M059J (cell line): ENCODE results near the gene SYNGR4. TPM values are rescaled to one million over a fixed set of nuclear protein-coding genes. Genes with fewer than 3 reads are reported as not detected.
"Not testable (repeated sequence)": the region's sequence is repeated elsewhere in the genome, so short reads cannot be mapped to it uniquely, and the experiment has no call there.

Experiments used
- DNase-seq: peaks from one replicate; pipeline ENCODE4 v3.0.0-alpha.2; 2012; ENCODE audit warnings: low read depth
- total RNA-seq: library from RNA; depleted of rRNA; stranded (reverse); fragments of >200 nt; shearing (Covaris generic); gene quantifications from 2 replicates; pipeline ENCODE4 v1.2.3, GENCODE V29; 2014

Gene SYNGR4
- total RNA-seq, 1 experiment from 2014 or later, result 0.42 TPM

DNA sequence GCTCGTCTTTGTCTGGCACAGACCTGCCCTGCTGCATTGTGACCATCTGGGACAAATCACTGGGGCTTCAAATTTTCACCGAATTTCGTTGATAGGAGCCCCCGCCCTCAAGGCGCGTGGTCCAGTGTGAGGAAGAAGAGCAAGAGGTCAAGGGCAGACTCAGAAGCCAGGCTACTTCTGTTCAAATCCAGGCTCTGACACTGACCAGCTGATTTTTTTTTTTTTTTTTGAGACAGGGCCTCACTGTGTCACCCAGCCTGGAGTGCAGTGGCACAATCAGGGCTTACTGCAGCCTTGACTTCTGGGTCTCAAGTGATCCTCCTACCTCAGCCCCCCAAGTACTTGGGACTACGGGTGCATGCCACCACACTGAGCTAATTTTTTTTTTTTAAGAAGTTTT, 7.2 kb downstream of the SYNGR4 start:
- no peak for DNase-seq

DNA sequence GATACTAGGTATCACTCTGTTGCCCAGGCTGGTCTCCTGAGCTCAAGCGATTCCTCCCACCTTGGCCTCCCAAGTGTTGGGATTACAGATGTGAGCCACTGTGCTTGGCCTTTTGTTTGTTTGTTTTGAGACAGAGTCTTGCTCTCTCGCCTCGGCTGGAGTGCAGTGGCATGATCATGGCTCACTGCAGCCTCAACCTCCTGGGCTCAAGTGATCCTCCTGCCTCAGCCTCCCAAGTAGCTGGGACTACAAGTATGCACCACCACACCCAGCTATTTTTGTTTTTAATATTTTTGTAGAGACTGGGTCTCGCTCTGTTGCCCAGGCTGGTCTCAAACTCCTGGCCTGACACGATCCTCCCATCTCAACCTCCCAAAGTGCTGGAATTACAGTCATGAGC, 7.6 kb downstream of the SYNGR4 start:
- not testable (repeated sequence) for DNase-seq

DNA sequence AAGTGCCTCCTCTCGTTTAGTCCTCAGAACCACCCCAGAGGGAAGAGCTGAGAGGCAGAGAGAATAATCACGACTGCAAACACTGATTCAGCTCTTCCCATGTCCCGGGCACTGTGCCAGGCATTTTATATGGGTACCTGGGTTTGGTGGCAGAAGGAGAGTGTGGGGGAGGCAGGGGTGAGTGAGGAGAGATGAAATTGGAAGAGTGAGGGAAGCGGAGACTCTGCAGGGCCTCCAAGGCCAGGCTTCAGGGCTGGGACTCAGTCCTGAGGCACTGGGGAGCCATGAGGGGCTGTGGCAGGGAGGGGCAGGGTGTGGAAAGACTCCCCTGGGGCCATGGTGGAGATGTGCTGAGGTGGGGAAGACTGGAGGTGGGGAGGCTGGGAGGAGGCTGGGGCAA, 8.7 kb downstream of the SYNGR4 start:
- DNase-seq, result peak; percentile 66

DNA sequence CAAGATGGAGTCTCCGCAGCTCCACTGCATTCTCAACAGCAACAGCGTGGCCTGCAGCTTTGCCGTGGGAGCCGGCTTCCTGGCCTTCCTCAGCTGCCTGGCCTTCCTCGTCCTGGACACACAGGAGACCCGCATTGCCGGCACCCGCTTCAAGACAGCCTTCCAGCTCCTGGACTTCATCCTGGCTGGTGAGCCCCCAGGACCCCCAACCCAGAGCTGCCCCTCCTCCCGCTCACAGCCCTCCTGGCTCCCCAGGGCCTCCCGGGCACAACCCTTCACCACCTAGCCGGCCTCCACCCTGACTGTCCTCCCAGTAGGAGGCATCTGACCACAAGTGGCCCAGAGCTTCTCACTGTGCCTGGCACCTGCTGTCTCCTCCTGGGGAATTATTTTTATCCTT, 9.4 kb downstream of the SYNGR4 start:
- DNase-seq, result no peak

DNA sequence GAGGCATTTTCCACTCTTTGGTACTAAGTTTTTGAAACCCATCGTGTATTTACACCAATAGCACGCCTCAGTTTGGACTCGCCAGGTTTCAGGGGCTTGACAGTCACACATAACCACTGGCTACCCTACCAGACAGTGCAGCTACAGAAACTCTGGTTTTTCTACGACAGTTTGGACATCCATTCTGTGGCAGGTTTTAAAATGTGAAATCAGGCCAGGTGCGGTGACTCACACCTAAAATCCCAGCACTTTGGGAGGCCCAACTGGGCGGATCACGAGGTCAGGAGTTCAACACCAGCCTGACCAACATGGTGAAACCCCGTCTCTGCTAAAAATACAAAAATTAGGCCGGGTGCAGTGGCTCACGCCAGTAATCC, 14.0 kb downstream of the SYNGR4 start:
- no peak for DNase-seq

DNA sequence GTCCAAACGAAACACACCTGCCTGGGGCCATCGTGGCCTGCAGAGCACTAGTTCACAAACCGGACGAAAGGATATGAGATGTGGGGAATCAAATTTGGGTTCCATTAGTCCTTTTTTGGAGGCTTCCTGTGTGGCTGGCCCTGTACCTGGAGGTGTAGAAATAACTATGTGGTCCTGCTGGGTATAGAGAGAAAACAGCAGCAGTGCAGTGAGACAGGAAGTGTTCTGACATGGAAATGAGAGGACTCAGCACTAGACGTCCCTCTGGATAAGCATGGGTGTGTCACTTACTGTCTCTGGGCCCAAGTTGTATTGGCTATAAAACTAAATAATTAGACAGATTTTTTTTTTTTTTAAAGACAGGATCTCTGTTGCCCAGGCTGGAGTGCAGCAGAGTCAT, 14.9 kb downstream of the SYNGR4 start:
- DNase-seq, result peak; percentile 50

DNA sequence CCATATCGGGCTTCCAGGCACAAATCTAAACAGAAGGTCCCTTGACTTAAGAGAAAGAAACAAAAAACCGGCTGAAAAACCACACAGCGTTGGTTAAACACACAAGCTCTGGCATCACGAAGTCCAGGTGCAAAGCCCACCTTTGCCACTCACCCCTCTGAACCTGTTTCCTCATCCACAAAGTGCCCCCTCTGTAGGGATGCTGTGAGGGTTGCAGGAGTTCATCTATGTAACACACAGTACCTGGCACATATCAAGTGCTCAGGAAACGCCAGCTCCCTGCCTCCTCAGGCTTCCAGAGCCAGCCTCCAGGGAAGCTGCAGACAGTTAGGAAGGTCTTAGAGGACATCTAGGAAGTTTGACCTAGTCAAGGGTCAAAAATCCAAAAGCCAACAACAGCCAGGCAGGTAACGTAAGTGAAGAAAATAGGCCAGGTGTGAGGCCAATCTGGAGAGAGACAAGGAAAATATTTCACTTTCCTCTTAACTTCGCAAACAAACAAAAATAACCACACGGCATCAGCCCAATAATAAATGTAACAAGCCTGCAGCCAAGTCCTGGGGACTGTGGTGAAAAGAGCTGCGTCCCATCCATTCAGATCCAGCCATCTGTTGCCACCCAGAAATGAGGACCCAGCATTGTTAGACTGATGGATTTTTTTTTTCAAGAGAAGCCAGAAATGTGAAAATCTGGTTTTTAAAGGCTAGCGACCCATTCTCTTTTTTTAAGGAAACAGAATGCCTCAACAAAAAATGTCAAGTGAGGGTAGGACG, 17.2 kb downstream of the SYNGR4 start:
- no peak for DNase-seq

DNA sequence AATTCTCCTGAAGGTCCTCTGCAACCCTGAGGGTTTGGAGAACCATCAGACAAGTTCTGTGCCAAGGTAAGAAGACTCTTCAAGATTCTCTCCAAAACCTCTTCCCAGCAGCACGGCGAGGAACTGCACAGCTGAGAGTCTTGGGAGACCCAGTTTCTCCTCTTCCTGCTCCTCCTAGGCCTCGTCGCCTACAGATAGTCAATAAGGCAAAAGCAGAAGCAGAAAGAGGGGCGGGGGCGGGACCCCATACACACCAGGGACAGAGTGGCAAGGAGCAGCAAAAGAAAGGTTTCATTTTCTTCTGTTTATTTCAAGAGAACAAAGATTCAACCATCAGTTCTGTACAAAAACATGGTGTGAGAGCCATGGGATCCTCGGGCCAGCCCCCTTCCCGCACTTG, 18.1 kb downstream of the SYNGR4 start:
- DNase-seq, result no peak

DNA sequence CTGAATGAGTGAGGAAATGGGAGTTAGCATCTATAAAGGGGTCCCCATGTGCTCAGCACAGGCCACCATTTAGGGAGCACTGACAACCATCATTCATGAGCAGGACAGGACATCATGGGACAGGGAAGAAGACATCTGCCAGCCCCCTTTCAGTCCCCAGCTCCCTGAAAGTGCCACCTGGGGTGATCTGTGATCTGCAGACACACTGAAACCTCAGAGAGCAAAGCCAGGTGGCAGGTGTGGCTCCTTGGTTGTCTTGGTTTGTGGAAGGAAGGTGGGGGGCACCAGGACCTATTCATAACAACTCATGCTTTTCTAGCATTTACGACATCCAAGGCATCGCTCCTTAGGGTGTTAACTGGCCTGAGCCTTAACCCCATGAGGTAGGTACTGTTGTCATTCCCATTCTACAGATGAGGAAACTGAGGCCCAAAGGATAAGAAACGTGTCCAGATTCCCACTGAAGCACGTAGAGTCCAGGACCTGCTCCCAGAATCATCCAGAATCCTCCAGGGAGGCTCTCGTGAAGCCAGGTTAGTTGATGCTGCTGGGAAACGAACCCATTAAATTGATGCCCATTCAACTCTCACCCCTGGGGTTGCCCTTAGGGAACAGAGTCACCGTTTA, 21.4 kb downstream of the SYNGR4 start:
- no peak for DNase-seq

DNA sequence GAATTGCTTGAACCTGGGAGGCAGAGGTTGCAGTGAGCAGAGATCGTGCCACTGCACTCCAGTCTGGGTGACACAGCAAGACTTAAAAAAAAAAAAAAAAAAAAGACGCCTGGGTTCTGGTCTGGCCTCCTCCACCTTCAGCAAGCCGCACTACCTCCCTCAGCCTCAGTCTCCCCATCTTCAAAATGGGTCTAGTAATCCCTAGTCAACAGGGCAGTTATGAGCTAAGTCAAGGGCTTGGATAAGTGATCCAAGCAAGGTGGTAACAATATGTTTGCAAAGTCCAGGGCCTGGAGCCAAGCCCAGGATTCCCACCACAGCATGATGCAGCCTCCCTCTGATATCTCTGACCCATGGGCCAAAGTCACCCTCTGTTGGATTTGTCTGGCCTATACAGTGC, 22.8 kb downstream of the SYNGR4 start:
- DNase-seq, result no peak

DNA sequence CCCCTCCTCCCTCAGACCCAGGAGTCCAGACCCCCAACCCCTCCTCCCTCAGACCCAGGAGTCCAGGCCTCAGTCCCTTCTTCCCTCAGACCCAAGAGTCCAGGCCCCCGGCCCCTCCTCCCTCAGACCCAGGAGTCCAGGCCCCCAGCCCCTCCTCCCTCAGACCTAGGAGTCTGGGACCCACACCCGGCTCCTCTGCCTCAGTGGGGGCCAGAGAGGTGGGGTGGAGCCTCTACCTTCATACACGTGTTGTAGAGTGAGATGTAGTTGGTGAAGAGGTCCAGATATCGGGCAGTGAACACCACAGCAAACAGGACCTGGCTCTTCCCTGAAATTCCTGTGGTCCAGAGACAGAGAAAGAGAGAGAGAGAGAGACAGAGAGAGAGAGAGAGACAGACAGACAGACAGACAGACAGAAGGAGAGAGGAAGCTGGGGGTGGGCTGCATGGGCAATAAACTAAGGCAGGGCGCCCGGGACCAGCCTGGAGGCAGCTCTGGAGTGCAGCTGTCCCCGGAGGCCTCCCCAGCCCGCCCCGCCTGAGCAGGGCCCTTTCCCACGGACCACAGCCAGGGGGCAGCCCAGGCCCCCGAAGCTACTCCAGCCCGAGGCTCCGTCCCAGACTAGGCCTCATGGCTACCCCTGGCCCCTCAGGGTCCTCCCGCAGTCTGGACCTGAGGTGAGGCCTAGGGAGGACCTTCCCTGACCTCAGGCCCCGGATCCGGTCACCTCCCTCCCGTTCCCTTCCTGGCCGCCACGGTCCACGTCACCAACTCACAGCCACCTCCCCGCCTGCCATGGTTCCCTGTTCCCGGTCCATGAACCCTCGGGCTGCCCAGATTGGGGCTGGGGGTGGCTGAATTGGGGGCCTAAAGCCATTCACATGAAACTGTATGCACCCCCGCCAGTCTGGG, 26.3 kb downstream of the SYNGR4 start:
- peak; percentile 54 for DNase-seq

DNA sequence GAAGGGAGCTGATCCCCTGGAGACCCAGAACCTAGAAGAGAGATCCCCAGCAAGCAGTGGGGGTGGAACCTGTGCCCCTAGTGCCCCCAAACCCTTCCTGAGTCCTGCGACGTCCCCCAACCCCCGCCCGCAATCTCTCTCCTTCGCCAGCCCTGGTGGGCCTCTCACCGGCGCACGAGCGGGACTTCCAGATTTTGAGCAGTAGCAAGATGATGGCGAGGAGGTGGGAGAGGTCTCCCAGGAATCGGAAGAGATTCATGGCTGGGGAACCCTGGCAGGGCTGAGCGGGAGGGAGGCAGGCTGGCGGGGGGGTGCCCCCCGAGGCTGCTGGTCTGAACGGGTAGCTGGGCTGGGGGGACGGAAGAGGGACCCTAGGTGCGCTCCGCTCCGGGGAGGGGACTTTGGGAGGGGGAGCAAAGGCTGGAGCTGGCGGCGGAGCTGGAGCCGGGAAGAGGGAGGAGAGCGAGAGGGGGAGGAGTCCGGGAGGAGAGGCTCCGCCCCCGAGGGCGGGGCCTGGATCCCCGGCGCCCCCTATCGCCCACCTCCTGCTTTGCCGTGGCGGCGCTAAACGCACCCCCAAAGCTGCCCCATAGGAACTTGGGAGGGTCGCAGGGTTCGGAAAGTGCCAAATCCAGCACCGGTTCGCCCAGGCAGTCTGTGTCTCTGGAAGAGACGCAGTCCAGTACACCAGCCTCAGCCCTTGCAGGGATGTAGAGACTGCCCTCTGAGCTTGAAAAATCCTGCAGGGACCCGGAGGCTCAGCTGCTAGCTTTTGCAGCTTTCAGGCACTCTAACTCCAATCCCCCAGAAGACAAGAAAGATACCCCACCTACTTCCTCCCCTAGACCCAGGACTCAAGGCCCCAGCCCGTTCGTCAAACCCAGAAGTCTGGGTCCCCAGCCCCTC, 27.2 kb downstream of the SYNGR4 start, which contains the start of gene KDELR1:
KDELR1 (minus strand) TSS at position 452 of the 906 bp plus-strand sequence; CDS start at position 259, 193 bp downstream.
- DNase-seq, result peak; percentile 61

DNA sequence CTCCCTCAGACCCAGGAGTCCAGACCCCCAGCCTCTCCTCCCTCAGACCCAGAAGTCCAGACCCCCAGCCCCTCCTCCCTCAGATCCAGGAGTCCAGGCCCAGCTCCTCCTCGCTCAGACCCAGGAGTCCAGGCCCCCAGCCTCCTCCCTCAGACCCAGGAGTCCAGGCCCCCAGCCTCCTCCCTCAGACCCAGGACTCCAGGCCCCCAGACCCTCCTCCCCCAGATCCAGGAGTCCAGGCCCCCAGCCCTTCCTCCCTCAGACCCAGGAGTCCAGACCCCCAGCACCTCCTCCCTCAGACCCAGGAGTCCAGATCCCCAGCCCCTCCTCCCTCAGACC, 27.8 kb downstream of the SYNGR4 start:
- not testable (repeated sequence) for DNase-seq

DNA sequence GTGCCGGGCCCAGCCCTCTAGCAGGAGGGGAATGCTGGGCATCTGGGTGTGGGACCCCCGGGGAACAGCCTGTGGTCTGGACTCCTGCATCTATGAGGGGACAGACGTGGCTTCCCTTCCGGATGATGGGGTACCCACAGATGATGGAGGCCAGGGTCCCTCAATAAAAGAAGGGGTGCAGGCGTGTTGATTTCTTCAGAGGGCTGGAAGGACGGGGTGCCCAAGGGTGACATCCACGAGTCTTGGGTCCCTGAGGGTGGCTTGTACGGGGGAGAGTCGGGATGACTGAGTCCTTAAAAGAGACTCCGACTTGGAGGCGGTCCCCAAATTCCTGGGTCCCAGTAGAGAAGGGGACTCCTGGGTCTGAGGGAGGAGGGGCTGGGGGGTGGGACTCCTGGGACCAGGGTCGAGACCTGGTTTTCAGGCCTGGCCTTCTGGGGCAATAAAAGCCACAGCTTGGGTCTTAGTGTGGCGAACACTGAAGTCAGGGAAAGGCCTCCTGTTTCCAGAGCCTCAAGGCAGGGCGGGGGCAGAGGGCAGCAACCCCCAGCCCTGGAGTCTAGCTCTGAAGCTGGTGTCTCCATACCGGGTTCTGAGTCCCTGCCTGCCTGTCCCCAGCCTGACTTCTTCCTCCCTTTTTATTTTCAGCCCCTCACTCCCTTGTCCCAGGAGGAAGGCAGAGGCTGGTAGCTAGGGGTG, 28.8 kb downstream of the SYNGR4 start:
- no peak for DNase-seq

DNA sequence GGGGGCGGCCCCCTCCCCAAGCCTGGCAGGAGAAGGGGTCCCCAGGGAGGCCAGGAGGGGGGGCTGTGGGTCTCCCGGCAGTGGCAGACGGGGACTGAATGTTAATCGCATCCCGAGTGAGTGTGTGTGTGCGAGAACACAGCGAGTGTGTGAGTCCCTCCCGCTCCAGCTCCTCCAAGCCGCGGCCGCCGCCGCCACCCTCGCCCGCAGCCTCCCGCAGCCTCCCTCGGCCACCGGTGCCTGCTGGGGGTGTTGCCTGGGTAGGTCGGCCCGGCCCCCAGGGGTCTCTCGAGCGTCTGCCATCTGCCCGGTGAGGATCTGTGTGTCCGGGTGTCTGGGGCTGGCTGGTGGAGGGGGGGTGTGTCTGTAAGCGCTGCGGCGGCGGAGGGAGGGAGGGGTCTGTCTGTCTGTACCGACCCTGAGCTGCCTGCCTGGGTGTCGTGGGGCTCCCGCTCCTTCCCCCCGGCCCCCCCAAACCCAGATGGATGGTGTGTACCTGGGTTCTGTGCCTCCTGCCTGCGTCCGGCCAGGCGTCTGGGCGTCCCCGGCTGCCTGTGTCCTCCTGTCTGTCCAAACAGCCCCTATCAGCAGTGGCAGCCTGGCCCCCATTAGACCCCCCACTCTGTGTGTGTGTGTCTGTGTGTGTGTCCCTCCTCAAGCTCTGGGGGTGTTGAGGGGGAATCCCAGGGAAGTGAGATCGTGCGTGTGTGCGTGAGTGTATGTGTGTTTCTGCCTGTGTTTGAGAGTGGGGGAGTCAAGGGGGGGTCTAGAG, 29.6 kb downstream of the SYNGR4 start, which contains the start of gene GRIN2D:
GRIN2D (plus strand) TSS at position 110 of the 772 bp plus-strand sequence. CDS start 4,725 bp downstream, outside the sequence.
- peak; percentile 33 for DNase-seq

DNA sequence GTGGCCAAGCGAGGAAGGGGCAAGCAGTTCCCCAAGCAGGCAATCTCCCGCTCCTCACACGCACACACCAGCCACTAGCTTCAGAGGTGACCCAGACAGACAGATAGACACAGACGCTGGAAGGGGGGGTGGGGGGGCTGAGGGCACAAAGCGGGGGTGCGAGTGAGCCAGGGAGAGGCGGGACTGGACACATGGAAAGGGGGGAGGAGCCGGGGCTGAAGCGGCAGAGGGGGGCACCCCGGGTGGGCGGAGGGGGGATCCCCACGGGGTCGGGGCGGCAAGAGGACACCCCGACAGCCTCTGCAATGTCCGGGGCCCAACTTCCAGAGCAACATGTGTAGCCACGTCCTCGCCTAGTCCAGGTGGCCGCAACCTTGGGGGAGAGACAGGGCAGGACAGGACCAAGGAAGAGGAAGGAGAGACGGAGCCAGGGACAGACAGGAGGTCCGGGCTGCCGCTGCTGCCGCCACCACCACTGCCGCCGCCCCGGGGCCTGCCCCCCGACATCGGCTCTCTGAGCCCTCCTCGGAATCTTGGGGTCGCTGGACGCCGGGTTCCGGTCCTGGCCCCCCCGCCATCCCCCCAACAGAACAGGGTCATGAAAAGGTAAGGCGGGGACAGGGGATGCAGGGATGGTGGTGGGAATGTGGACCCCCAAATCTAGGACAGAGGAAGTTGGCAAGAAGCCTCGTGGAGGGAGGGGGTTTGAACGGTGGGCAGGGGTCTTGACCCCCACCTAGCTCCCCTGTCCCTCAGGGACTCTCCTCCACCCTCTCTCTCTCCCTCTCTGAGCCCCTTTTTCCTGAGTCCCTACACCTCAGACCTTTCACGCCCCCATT, 30.4 kb downstream of the SYNGR4 start:
- peak; percentile 39 for DNase-seq

DNA sequence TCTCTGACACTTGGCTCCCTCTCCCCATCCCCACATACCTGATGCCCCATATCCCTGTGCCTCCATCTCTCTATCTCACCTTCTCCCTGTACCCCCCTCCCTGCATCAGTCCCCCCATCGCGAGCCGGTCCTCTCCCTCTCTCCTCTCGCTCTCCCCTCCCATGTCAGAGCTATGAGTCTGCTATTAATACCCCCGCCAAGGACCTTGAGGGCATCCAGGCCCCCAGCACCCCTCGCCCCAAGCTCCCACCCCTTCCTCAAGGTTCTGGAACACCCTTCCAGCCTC, 30.9 kb downstream of the SYNGR4 start:
- no peak for DNase-seq

DNA sequence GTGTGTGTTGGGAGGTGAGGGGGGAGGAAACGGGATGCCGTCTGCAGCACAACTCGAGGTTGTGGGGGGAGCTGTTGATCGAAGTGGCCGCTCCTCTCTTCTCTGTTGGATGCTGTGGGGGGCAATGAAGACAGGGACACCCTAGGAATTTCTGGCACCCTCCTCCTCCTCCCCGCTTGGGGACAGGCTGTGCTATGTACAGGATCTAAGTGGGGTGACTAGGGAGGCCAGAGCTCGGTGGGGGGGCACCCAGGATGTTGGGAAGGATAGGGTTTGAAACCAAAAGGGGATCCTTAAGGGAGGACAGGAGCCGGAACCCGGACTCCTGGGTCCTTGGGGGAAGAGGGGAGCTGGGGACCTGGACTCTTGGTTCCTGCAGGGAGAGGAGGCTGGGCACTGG, 31.3 kb downstream of the SYNGR4 start:
- DNase-seq, result no peak
